Endodermal cell (in vitro differentiated cells): ENCODE results near the gene WDR38. TPM values are rescaled to one million over a fixed set of nuclear protein-coding genes. Genes with fewer than 3 reads are reported as not detected.
A peak's percentile ranks its signal among the peaks of the same experiment; 100 is the strongest.

Experiments used
- DNase-seq: peaks from one replicate; pipeline ENCODE4 v3.0.0-alpha.2; 2017
- H3K27ac ChIP-seq: 2 replicates; pipeline ENCODE4 v1.5.1; 2013; ENCODE audit warnings: mild to moderate bottlenecking, low read depth, low read length, moderate library complexity
- H3K27me3 ChIP-seq: 2 replicates; pipeline ENCODE4 v1.6.1; 2013; ENCODE audit warnings: mild to moderate bottlenecking, low read length, moderate library complexity; ENCODE audit not compliant: insufficient read depth, control insufficient read depth, poor library complexity, severe bottlenecking
- H3K36me3 ChIP-seq: 2 replicates; pipeline ENCODE4 v1.7.0; 2013; ENCODE audit warnings: mild to moderate bottlenecking, low read length, moderate library complexity; ENCODE audit not compliant: control insufficient read depth, insufficient read depth
- H3K4me1 ChIP-seq: one replicate; pipeline ENCODE4 v1.7.0; 2013; ENCODE audit warnings: low read length; ENCODE audit not compliant: control insufficient read depth, insufficient read depth
- H3K4me3 ChIP-seq: 2 replicates; pipeline ENCODE4 v1.5.1; 2013; ENCODE audit warnings: mild to moderate bottlenecking, low read length, moderate library complexity
- H3K9ac ChIP-seq: 2 replicates; pipeline ENCODE4 v1.6.1; 2013; ENCODE audit warnings: mild to moderate bottlenecking, low read length, moderate library complexity; ENCODE audit not compliant: poor library complexity, severe bottlenecking; ENCODE audit errors: extremely low read depth
- H3K9me3 ChIP-seq: 2 replicates; pipeline ENCODE4 v1.6.1; 2013; ENCODE audit warnings: mild to moderate bottlenecking, low read length, moderate library complexity; ENCODE audit not compliant: control insufficient read depth
- H3K27ac Mint-ChIP-seq: 2 replicates; pipeline ENCODE4 v1.8.0; 2020; ENCODE audit warnings: mixed read lengths
- H3K27me3 Mint-ChIP-seq: 2 replicates; pipeline ENCODE4 v1.8.0; 2021; ENCODE audit warnings: mild to moderate bottlenecking, mixed read lengths; ENCODE audit not compliant: insufficient read depth
- H3K36me3 Mint-ChIP-seq: 2 replicates; pipeline ENCODE4 v1.8.0; 2020; ENCODE audit warnings: low read depth, mixed read lengths
- H3K4me1 Mint-ChIP-seq: 2 replicates; pipeline ENCODE4 v1.8.0; 2020; ENCODE audit warnings: mixed read lengths
- H3K4me3 Mint-ChIP-seq: 2 replicates; pipeline ENCODE4 v1.8.0; 2020; ENCODE audit warnings: mild to moderate bottlenecking, moderate library complexity, mixed read lengths
- H3K9me3 Mint-ChIP-seq: 2 replicates; pipeline ENCODE4 v1.8.0; 2020; ENCODE audit warnings: mild to moderate bottlenecking, mixed read lengths
- CTCF ChIP-seq: fragments of 200-600 bp; sonication (generic); conservative IDR thresholded peaks from 2 replicates; pipeline ENCODE4 v1.5.0; 2021; ENCODE audit warnings: antibody characterized with exemption, mild to moderate bottlenecking
- WGBS, 2 experiments: methylation state at CpG; one replicate each; pipeline versions ENCODE4 v1.1.5 to v1.1.7; 2013; ENCODE audit warnings: missing lambda C conversion rate in 2 of 2, mixed read lengths in 1 of 2; ENCODE audit not compliant: insufficient coverage in 1 of 2, insufficient read length in 1 of 2; 5-methylcytosine and 5-hydroxymethylcytosine counted together
- total RNA-seq, 2 donors: library from RNA; stranded (reverse); fragmentation: NEBNext Ultra II Directional in 1 of 2; extraction: Animal tissue kit (Norgen Biotek cat#: 25700) in 1 of 2; gene quantifications; 2 replicates in 1 of 2; 3 replicates in 1 of 2; pipeline ENCODE4 v1.2.1, GENCODE V29; 2021

Gene WDR38
- total RNA-seq, 2 donors from 2014 or later = not detected

- TF ChIP-seq CTCF = no peak
- peak overlapping the region; percentile 26 for H3K27ac Mint-ChIP-seq
- WGBS, 2 experiments = 88 to 90% methylated on average over 3 to 9 of the region's 10 CpGs
- Histone ChIP-seq H3K4me3 (peak overlapping the region; percentile 95), H3K27ac (no peak overlapping the region), H3K9ac (peak overlapping the region; percentile 91), H3K4me1 (peaks cover 2% of the 10 kb centered on the region), H3K27me3 (no peaks in the 10 kb centered on the region), H3K36me3 (peaks cover 42% of the 10 kb centered on the region), H3K9me3 (no peaks in the 10 kb centered on the region)
- peaks cover 43% of the 10 kb centered on the region for H3K36me3 Mint-ChIP-seq
- peak overlapping the region; percentile 95 for H3K4me3 Mint-ChIP-seq
- DNase-seq = no peak
- H3K27me3 Mint-ChIP-seq = no peaks in the 10 kb centered on the region
- H3K4me1 Mint-ChIP-seq = peaks cover 6% of the 10 kb centered on the region
- no peaks in the 10 kb centered on the region for H3K9me3 Mint-ChIP-seq
These were observed 6.7 kb downstream of the WDR38 start for GRCh38 chr9:124859803-124860581.

GRCh38 chr9:124860582-124861341 lies 7.5 kb downstream of the WDR38 start:
- Histone ChIP-seq H3K36me3 (peaks cover 42% of the 10 kb centered on the region), H3K27ac (peak overlapping the region; percentile 98), H3K27me3 (no peaks in the 10 kb centered on the region), H3K4me3 (peak overlapping the region; percentile 95), H3K4me1 (peaks cover 2% of the 10 kb centered on the region), H3K9me3 (no peaks in the 10 kb centered on the region), H3K9ac (peak overlapping the region; percentile 91)
- Mint-ChIP-seq H3K36me3 (peaks cover 45% of the 10 kb centered on the region), H3K9me3 (no peaks in the 10 kb centered on the region), H3K4me1 (peaks cover 6% of the 10 kb centered on the region), H3K4me3 (peak overlapping the region; percentile 95), H3K27me3 (no peaks in the 10 kb centered on the region), H3K27ac (peak overlapping the region; percentile 93)
- 11 to 13% methylated on average over 10 to 12 of the region's 12 CpGs for WGBS, 2 experiments
- TF ChIP-seq CTCF = no peak
- DNase-seq = no peak

DNA sequence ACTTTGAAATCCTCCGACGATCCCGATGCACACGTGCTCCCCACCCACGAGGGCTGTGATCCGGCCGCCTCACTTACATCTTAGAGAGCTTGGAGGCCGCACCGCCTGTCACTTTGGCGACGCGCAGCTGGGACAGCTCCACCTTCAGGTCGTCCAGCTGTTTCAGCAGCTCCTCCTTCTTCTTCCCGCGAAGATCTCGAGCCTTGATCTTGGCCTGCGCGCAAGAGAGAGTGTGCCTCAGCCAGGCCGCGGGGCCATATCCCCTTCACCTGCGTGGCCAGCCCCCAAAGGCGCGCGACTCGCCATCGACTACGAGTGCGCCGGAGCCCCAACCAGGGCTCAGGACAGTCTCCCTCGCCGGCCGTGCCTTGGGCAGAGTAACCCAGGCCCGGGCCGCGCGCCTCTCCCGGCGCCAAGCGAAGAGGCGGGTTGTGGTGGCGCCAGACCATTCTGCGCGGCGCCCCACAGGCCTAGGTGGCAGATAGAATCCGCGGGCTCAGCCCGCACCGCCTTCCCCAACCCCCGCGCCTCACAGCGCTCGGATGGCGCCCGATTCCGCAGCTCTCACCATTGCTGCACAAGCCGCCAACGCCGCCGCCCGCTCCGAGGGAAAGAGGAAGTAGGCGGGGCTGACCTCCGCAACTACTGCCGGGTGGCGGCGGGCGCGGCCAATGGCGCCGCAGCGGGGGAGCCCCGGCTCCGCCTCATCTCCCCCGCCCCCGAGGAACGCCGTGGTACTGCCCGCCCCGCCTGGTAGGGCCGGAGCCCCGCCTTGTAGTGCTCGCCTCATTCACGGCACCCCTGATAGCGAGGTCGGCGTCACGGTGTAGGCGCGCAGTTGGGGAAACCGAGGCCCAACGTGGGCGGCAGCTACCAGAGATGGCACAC lies 8.3 kb downstream of the WDR38 start, which contains the start of the genes ARPC5L and RPL35:
ARPC5L (plus strand) TSS at position 789 of the 888 bp plus-strand sequence. CDS start 7,161 bp downstream, outside the sequence.
RPL35 (minus strand) TSS at position 616 of the 888 bp plus-strand sequence; CDS start at position 571, 45 bp downstream.
- Mint-ChIP-seq H3K27me3 (no peaks in the 10 kb centered on the region), H3K4me1 (peaks cover 6% of the 10 kb centered on the region), H3K9me3 (no peaks in the 10 kb centered on the region), H3K4me3 (peak within 1 kb of the TSS; percentile 95), H3K36me3 (peaks cover 45% of the 10 kb centered on the region), H3K27ac (peak within 1 kb of the TSS; percentile 98)
- peak; percentile 59 for TF ChIP-seq CTCF
- DNase-seq = peak; percentile 96
- Histone ChIP-seq H3K27ac (peak within 1 kb of the TSS; percentile 98), H3K9ac (peak within 1 kb of the TSS; percentile 91), H3K36me3 (peaks cover 42% of the 10 kb centered on the region), H3K4me3 (peak within 1 kb of the TSS; percentile 95), H3K9me3 (no peaks in the 10 kb centered on the region), H3K4me1 (peaks cover 2% of the 10 kb centered on the region), H3K27me3 (no peaks in the 10 kb centered on the region)
- WGBS, 2 experiments = 0% methylated on average over 54 to 92 of the region's 92 CpGs
